Suprapubic skin (tissue), 4 donors: ENCODE data around the gene ZNF892. TPM values are rescaled to one million over a fixed set of nuclear protein-coding genes. Genes with fewer than 3 reads are reported as not detected.
"Not testable (repeated sequence)": the region's sequence is repeated elsewhere in the genome, so short reads cannot be mapped to it uniquely, and the experiment has no call there.

Experiments used
- DNase-seq, 2 donors: peaks; one replicate each; pipeline ENCODE4 v3.0.0-alpha.2; 2019; ENCODE audit warnings: low spot score in 2 of 2
- H3K27ac ChIP-seq: fragments of 200-600 bp; sonication (generic); one replicate; pipeline ENCODE4 v1.5.1; 2019
- H3K27me3 ChIP-seq: fragments of 200-600 bp; sonication (generic); one replicate; pipeline ENCODE4 v1.5.1; 2019
- H3K36me3 ChIP-seq: fragments of 200-600 bp; sonication (generic); one replicate; pipeline ENCODE4 v1.5.1; 2019
- H3K4me1 ChIP-seq: fragments of 200-600 bp; sonication (generic); one replicate; pipeline ENCODE4 v1.5.1; 2019
- H3K4me3 ChIP-seq: fragments of 200-600 bp; sonication (generic); one replicate; pipeline ENCODE4 v1.5.1; 2019; ENCODE audit warnings: mild to moderate bottlenecking
- H3K9me3 ChIP-seq: fragments of 200-600 bp; sonication (generic); one replicate; pipeline ENCODE4 v1.5.1; 2019
- EP300 ChIP-seq: sonication (generic); formaldehyde crosslinking; IDR thresholded peaks from one replicate; pipeline ENCODE4 v1.6.1; 2017; ENCODE audit warnings: antibody characterized with exemption
- POLR2A ChIP-seq, 2 donors: fragments of 450-650 bp; IDR thresholded peaks; one replicate each; pipeline ENCODE4 v1.6.1; 2017; ENCODE audit warnings: antibody characterized with exemption in 2 of 2, mild to moderate bottlenecking in 2 of 2, moderate library complexity in 2 of 2
- POLR2AphosphoS5 ChIP-seq, 3 donors: sonication (generic); formaldehyde crosslinking; IDR thresholded peaks; one replicate each; pipeline ENCODE4 v1.6.1; 2017; ENCODE audit warnings: antibody characterized with exemption in 3 of 3
- WGBS: methylation state at CpG from one replicate; pipeline ENCODE4 v1.1.5; 2018; 5-methylcytosine and 5-hydroxymethylcytosine counted together
- total RNA-seq, 4 donors: library from RNA; depleted of rRNA; stranded (reverse); fragments of >200 nt; gene quantifications; one replicate each; pipeline ENCODE4 v1.1.0, GENCODE V29; 2016
- TF ChIP-seq, protein P1 (sequence below), 2 donors: fragments of 200-600 bp in 1 of 2; fragments of 450-650 bp in 1 of 2; sonication (generic) in 1 of 2; IDR thresholded peaks; one replicate each; pipeline ENCODE4 v1.5.1; 2016 to 2019; ENCODE audit warnings: antibody characterized with exemption in 2 of 2, mild to moderate bottlenecking in 1 of 2, moderate library complexity in 1 of 2

ZNF892 gene
- total RNA-seq, 4 donors from 2014 or later = 1.6 to 3.2 (median 2.6) TPM

GRCh38 chr2:95234816-95235215 lies 27.5 kb downstream of the ZNF892 start:
- Histone ChIP-seq H3K36me3 (no peaks in the 10 kb centered on the region), H3K4me1 (no peaks in the 10 kb centered on the region), H3K27me3 (no peaks in the 10 kb centered on the region), H3K9me3 (no peaks in the 10 kb centered on the region), H3K27ac (no peak overlapping the region), H3K4me3 (no peak overlapping the region)
- no peak for DNase-seq
- TF ChIP-seq POLR2A (IDR thresholded peaks at IDR 0.05) (no peak), POLR2AphosphoS5 (IDR thresholded peaks at IDR 0.05) (no peak), EP300 (no peak)
- TF ChIP-seq, protein P1, sequence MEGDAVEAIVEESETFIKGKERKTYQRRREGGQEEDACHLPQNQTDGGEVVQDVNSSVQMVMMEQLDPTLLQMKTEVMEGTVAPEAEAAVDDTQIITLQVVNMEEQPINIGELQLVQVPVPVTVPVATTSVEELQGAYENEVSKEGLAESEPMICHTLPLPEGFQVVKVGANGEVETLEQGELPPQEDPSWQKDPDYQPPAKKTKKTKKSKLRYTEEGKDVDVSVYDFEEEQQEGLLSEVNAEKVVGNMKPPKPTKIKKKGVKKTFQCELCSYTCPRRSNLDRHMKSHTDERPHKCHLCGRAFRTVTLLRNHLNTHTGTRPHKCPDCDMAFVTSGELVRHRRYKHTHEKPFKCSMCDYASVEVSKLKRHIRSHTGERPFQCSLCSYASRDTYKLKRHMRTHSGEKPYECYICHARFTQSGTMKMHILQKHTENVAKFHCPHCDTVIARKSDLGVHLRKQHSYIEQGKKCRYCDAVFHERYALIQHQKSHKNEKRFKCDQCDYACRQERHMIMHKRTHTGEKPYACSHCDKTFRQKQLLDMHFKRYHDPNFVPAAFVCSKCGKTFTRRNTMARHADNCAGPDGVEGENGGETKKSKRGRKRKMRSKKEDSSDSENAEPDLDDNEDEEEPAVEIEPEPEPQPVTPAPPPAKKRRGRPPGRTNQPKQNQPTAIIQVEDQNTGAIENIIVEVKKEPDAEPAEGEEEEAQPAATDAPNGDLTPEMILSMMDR (IDR thresholded peaks at IDR 0.05) = no peak
- 97% methylated on average over 3 of the region's 3 CpGs for WGBS

DNA sequence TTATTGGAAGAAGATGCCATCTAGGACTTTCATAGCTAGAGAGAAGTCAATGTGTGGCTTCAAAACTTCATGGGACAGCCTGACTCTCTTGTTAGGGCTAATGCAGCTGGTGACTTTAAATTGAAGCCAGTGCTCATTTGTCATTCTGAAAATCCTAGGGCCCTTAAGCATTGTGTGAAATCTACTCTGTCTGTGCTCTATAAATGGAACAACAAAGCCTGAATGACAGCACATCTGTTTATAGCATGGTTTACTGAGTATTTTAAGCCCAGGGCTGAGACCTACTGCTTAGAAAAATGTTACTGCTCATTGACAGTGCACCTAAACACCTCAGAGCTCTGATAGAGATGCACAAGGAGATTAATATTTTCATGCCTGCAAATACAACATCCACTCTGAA lies 30.8 kb downstream of the ZNF892 start:
- H3K4me3 ChIP-seq = no peak overlapping the region
- peaks cover 12% of the 10 kb centered on the region for H3K9me3 ChIP-seq
- no peak overlapping the region for H3K27ac ChIP-seq
- no peaks in the 10 kb centered on the region for H3K36me3 ChIP-seq
- no peaks in the 10 kb centered on the region for H3K27me3 ChIP-seq
- DNase-seq = no peak
- no peaks in the 10 kb centered on the region for H3K4me1 ChIP-seq
- TF ChIP-seq EP300 (no peak), POLR2AphosphoS5 (IDR thresholded peaks at IDR 0.05) (no peak), POLR2A (IDR thresholded peaks at IDR 0.05) (no peak)

- H3K4me3 ChIP-seq = no peak overlapping the region
- no peak overlapping the region for H3K27ac ChIP-seq
- H3K27me3 ChIP-seq = no peaks in the 10 kb centered on the region
- WGBS = 89% methylated on average over 4 of the region's 5 CpGs
- DNase-seq = no peak
- peaks cover 12% of the 10 kb centered on the region for H3K9me3 ChIP-seq
- H3K4me1 ChIP-seq = no peaks in the 10 kb centered on the region
- no peak for TF ChIP-seq POLR2A (IDR thresholded peaks at IDR 0.05)
- TF ChIP-seq POLR2AphosphoS5 (IDR thresholded peaks at IDR 0.05) = no peak
- H3K36me3 ChIP-seq = no peaks in the 10 kb centered on the region
Measured at GRCh38 chr2:95240091-95240490, 32.8 kb downstream of the ZNF892 start.

GRCh38 chr2:95240556-95240955 lies 33.2 kb downstream of the ZNF892 start:
- 77% methylated on average over 3 of the region's 5 CpGs for WGBS
- TF ChIP-seq POLR2A (IDR thresholded peaks at IDR 0.05) = no peak
- TF ChIP-seq EP300 = no peak
- TF ChIP-seq, protein P1 (IDR thresholded peaks at IDR 0.05) = no peak
- TF ChIP-seq POLR2AphosphoS5 (IDR thresholded peaks at IDR 0.05) = no peak
- H3K27me3 ChIP-seq = no peaks in the 10 kb centered on the region
- H3K36me3 ChIP-seq = no peaks in the 10 kb centered on the region
- DNase-seq = no peak
- H3K9me3 ChIP-seq = peaks cover 12% of the 10 kb centered on the region
- no peak overlapping the region for H3K4me3 ChIP-seq
- H3K27ac ChIP-seq = no peak overlapping the region
- H3K4me1 ChIP-seq = no peaks in the 10 kb centered on the region

DNA sequence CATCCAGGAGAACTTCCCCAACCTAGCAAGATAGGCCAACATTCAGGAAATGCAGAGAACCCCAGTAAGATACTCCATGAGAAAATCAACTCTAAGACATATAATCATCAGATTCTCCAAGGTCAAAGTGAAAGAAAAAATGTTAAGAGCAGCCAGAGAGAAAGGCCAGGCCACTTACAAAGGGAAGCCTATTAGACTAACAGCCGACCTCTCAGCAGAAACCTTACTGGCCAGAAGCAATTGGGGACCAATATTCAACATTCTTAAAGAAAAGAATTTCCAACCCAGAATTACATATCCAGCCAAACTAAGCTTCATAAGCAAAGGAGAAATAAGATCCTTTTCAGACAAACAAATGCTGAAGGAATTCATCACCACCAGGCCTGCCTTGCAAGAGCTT lies 34.8 kb downstream of the ZNF892 start:
- not testable (repeated sequence) for H3K27me3 ChIP-seq, H3K27ac ChIP-seq, H3K36me3 ChIP-seq, H3K4me1 ChIP-seq, DNase-seq, H3K4me3 ChIP-seq
- 95% methylated on average over 1 of the region's 1 CpG for WGBS
- H3K9me3 ChIP-seq = peaks cover 12% of the 10 kb centered on the region

Other genes with a start within 250 kb of the ZNF892 start
- 10 to 100 TPM in 3 of 4 donors, 1 to 10 TPM in 1; 6.5 to 29.4 (median 11.8) TPM for gene MAL, start 181.8 kb upstream of the ZNF892 start, total RNA-seq
- 10 to 100 TPM; 31.9 to 57.1 (median 36.8) TPM for gene MRPS5, start 85.7 kb upstream of the ZNF892 start, total RNA-seq
- gene ZNF514, start 47.7 kb upstream of the ZNF892 start, total RNA-seq = 10 to 100 TPM in 3 of 4 donors, 1 to 10 TPM in 1; 9.1 to 33.3 (median 23.1) TPM
- gene ZNF2, start 41.7 kb upstream of the ZNF892 start, total RNA-seq = 1 to 10 TPM; 1.4 to 4.8 (median 2.6) TPM
- gene PROM2, start 66.9 kb downstream of the ZNF892 start, total RNA-seq = 100 to 1,000 TPM in 2 of 4 donors, 10 to 100 TPM in 2; 96.8 to 166 (median 131) TPM
- 10 to 100 TPM in 3 of 4 donors, 1 to 10 TPM in 1; 7.1 to 21.6 (median 13.6) TPM for gene KCNIP3, start 89.8 kb downstream of the ZNF892 start, total RNA-seq
- 10 to 100 TPM; 16.4 to 52.5 (median 26.9) TPM for gene FAHD2A, start 195.2 kb downstream of the ZNF892 start, total RNA-seq